8988T (cell line): ENCODE results near the gene NAA60.
"Not testable (repeated sequence)": the region's sequence is repeated elsewhere in the genome, so short reads cannot be mapped to it uniquely, and the experiment has no call there.

ENCODE experiments used
- DNase-seq: peaks from one replicate; pipeline ENCODE4 v3.0.0; 2011

The NAA60 gene

DNA sequence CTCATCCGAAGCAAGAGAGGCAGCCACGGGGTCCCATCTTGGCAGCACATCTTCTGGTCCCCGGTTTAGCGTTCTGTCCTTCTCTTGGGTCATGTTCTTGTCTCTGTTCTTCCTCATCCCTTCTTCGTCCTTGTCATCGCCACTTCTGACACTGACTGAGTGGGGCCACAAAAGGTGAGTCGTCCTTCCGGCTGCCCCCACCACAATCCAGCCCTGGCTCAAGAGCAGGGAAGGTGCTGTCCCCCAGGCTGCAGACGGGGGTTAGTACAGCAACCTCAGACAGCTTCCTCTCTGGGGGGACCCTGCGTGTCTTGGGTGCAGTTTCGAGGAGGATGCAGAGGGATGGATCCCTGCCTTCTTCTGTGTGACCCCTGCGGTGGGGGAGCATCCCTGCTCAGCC, 21.8 kb downstream of the NAA60 start:
- no peak for DNase-seq

DNA sequence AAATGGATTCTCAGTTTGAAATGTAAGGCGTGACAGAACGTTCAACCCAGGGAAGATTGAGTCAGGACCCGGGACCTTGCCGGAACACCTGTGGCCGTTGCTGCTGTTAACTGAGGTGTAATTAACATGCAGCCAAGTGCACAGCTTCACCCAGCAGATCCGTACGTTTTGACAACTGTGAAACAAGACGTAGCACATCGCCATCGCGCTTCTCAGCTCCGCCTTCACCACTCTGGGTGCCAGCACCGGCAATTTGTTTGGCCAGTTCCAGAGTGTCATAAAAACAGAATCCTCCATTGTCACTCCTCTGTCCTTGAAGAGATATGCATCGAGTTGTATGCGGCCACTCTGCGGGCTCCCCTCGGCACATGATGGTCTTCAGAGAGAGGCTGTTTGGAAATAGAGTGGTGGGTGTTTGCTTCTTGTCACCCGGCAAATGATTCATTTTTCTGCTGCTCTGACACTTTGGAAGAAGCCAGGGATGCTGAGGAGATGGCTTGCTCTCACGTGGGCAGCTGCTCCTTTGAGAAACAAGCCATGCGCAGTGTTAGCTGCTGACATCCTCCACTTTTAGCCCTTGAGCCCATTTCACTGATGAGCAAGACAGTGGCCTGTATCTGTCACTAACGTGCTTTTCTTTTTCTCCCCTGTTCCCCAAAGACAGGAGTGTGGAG, 22.6 kb downstream of the NAA60 start:
- no peak for DNase-seq

DNA sequence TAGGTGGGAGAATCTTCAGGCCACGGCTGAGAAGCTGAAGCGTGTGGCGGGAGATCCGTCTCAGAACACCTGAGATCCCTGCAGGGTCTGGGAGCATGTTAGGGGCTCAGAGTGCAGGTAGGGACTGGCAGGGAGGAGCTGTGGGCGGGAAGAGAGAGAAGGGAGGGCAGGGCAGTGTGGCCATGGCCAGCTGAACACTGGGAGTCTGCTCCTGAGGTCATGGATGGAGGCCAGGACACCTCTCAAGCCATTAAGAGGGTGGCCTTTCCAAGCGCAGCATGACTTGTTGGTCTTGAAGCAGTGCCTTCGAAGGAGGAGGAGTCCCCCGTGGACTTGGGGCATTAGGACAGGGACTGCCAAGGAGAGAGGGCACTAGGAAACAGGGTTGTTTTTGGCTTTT, 23.7 kb downstream of the NAA60 start:
- no peak for DNase-seq

DNA sequence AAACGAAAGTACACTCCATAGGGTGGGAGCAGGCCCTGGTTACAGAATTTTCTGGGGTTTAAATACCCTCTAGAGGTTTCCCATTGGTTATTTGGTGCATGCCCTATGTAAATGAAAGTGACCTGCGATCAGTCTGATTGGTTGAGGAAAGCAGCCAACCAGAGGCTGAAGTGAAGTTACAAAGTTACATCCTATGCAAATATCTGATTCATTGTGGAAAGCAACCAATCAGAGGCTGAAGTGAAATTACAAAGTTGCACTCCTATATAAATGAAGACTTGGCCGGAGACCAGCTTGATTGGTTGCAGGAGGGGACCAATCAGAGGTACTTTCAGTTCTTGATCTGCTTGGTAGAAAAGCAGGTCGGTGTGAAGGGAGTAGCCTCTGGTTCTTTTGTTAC, 24.4 kb downstream of the NAA60 start:
- DNase-seq = no peak

DNA sequence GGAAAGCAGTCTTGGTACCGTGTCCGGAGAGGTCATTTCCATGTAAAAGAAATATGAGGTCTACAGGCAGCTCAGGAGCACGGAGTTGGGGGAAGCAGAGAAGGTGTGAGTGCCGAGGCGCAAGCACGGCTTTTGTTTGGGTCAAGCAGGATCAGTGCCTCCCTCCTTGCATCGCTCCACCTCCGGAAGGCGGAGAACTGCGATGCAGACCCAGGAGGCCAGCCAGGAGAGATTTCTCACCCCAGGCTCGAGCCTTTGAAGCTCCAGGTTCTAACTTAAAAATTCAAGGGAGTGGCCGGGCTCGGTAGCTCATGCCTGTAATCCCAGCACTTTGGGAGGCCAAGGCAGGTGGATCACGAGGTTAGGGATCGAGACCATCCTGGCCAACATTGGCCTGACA, 25.0 kb downstream of the NAA60 start:
- no peak for DNase-seq

DNA sequence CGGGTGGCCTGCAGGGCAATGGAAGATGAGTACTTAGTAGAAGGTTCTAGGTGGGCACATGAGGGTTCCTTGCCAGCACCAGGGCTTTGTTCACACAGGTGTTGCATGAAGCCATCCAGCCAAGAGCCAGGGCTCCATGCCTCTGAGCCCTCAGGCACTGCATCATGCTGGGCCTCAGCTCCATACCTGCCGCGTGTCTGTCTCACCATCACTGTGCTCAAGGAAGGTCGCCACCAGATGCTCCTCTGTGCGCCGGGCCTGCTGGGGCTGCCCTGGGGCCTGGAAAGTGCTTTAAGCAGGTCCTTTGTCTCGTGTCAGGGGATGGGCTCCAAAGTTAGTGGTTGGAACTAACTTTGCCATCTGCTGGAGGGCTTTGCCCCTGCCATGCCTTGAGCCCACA, 26.3 kb downstream of the NAA60 start:
- peak; percentile 1 for DNase-seq

DNA sequence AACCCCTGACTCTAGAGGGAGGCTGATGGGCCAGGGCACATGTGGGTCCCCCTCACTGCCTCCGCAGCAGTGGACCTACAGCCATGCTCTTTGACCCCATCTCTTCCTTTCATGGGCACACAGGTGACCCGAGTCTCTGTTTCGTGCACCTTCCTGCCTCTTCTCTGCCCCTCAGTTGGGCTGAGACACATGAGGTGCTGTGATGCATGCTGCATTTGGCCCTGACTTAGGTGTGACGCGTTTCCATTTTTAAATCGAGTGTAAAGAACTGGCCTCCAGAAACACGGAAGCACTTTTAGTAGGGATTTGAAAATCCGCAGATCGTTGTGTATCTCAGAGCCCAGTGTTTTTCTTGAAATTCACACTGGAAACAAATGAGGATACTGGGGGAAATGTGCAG, 27.2 kb downstream of the NAA60 start:
- DNase-seq = no peak

DNA sequence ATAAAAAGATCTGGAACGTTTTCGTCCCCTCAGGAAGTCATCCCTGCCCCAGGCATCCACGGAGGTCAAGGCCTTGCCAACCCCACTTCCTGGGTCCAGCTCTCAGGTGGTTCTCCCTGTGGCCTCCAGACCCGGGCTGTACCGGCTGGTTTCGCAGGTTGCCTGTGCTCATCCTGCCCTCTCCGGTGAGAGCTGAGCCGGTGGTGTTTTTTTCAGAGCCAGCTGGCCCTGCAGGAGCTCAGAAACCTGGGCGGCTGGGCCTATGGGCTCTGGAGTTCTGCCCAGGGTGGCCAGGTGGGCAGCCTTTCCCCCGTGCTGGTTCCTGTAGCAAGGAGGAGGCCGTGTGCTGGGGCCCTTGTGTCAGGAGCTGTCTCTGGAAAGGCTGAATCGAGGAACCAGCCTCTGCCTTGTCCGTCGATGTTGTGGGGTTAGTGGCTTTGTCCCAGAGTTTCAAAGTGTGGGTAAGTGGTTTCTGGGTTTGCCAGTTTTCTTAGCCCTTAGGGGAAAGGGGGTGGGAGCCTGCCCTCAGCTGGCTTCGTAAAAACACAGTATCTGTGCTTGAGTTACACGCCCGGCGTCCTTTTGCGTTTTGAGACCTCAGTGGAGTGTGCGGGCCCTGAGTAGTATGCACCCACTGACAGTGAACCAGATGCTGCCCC, 28.2 kb downstream of the NAA60 start:
- DNase-seq = no peak

DNA sequence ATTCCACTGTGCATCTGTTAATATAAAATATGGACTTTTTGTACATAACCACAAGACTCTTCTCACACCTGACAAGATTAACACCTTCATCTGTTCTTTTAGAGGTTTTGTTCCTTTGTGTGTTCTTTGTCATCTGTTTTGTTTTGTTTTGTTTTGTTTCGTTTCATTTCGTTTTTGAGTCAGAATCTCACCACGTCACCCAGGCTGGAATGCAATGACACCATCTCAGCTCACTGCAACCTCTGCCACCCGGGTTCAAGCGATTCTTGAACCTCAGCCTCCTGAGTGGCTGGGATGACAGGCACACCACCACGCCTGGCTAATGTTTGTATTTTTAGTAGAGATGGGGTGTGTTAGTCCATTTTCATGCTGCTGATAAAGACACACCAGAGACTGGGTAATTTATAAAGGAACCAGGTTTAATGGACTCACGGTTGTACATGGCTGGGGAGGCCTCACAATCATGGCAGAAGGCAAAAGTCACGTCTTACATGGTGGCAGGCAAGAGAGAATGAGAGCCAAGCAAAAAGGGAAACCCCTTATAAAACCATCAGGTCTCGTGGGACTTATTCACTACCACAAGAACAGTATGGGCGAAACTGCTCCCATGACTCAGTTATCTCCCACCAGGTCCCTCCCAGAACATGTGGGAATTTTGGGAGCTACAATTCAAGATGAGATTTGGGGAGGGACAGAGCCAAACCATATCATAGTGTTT, 29.6 kb downstream of the NAA60 start:
- DNase-seq = no peak

DNA sequence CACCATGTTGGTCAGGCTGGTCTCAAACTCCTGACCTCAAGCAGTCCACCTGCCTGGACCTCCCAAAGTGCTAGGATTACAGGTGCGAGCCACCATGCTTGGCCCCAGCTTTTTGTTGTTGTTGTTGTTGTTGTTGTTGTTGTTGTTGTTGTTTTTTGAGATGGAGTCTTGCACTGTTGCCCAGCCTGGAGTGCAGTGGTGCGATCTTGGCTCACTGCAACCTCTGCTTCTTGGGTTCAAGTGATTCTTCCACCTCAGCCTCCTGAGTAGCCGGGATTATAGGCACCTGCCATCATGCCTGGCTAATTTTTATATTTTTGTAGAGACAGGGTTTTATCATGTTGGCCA, 30.1 kb downstream of the NAA60 start:
- DNase-seq = not testable (repeated sequence)

DNA sequence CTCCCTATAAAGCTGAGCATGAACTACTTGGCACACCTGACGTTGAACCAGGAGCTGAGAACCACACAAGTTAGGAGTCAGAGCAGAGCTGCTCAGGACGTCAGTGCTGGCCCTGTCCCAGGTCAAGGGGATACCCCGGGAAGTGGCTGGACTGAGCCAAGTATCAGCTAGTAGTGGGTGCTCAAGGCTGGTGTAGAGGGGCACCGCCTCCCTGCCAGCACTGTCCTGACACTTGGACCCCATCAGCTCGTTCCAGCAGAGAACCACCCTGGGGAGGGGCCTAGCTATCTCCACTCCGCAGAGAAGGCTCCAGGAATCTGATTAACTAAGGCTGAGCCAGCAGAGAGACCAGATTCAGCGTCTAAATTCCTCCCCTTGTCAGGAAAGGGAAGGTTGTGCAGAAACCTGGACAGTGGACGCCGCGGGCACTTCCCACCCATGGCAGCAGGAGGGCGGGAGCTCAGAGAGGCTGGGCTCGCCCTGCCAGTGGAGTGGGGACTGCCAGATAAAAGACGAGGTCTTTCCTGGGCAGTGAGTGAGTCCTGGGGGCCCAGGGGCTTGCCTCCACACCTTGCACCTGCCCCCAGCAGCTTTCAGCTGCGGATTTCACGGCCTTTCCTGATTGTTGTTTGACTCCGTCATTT, 30.8 kb downstream of the NAA60 start:
- no peak for DNase-seq

DNA sequence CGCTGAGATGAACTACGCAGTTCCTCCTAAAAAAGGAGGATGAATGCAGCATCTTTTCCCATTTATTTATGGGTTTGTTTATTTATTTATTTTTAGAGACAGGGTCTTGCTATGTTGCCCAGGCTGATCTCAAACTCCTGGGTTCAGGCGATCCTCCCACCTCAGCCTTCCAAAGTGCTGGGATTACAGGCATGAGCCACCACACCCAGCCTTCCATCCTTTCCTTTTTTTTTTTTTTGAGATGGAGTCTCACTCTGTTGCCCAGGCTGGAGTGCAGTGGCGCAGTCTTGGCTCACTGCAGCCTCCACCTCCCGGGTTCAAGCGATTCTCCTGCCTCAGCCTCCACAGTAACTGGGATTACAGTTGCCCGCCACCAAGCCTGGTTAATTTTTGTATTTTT, 31.4 kb downstream of the NAA60 start:
- DNase-seq = not testable (repeated sequence)

DNA sequence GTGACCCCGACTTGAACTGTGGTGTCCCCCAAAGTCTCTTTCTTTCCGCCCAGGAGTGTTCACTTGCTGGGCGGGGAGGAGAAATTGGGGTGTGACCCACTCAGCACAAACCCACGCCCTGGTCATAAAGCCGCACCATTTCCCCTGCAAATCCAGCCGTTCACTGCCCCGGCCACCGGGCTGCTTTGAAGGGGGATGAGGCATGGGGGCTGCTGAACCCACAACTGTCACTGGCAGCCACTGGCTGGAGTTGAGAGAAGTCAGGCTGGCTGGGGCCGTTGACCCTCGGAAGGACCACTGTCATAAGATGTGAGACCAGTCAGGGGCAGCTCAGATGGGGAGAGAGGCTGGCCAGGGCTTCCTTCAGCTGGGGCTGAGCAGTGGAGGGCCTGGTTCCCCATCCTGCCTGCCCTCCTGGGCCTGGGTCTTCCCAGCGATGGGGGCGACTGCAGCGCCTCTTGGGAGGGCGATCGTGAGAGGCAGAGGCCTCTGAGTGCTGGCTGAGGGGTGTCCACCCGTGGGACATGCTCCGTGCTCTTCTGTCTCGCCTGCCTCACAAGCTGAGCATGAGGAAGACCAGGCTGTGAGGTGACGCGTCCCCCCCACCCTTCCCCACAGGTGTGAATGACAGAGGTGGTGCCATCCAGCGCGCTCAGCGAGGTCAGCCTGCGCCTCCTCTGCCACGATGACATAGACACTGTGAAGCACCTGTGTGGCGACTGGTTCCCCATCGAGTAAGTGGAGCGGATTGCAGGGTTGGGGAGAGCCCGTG, 32.3 kb downstream of the NAA60 start:
- DNase-seq = no peak

DNA sequence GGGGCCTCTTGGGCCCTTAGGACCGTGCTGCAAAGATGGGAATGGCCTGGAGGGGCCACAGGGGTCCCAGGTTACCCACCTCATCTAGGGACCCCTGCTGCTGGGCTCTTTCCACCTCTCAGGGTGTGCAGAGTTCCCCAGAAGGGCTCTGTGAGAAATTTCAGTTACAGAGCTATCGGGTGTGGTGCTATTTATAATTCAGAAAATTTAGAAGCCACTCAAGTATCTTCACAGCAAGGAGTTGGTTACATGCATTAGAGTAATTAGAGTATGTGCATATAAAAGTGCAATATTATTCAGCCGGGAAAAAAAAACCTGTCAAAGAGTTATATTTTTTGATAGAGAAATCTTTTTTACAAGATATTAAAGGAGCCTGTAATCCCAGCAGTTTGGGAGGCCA, 32.9 kb downstream of the NAA60 start:
- no peak for DNase-seq

DNA sequence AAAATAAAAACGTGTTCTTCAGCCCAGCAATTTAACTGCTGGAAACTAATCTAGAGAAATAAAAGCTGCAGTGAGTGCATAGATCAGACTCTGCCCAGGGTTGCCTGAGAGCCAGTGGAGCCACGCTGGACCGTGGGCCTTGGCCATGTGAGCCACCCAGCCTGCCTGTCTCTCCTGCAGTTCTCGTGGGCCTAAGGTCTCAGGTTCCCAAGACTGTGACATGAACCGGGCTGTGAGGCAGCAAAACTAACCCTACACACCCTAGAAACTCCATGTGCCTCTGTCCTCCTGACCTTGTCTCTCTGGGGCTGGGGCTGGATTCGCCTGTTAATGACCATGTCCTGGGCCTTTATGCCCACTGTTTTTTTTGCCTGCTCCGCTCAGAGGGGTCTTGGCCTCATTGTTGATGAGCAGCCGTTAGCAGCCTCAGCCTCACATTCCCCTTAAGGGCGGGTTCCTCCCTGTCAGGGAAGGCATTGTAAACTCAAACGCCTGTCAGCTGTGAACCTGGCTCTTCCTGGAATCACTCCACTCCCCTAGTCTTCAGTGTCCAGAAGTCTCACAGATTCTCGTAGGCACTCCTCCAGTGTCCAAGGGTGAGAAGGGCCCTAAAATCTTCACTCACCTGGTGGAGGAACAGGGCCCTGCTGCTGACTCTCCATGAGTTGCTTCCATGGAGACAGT, 34.9 kb downstream of the NAA60 start:
- DNase-seq = no peak

DNA sequence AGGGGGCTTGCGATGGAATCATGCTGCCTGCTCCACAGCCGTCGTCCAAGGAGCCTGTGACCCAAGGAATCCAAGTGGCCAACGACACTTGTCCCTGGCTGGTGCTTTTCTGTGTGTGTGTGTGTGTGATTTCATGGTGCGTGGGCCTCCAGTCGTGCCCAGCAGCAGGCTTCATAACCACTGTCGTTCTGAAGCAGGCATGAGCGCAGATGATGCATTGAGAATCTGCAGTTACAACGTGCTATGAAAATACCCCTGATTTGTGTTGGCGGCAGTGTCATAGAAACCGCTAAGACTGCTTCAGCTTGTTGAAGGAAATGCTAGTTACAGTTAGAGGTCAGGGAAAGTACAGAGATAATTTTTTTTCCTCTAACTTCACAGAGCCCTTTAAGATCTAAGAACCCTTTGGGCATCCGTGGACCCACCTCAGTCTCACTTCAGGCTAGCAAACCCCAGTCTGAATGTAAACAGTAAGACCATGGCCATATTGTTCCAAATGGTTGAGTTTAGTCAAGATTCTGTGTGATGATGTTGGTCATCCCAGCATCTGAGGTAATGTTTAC, 36.3 kb downstream of the NAA60 start:
- DNase-seq = no peak

DNA sequence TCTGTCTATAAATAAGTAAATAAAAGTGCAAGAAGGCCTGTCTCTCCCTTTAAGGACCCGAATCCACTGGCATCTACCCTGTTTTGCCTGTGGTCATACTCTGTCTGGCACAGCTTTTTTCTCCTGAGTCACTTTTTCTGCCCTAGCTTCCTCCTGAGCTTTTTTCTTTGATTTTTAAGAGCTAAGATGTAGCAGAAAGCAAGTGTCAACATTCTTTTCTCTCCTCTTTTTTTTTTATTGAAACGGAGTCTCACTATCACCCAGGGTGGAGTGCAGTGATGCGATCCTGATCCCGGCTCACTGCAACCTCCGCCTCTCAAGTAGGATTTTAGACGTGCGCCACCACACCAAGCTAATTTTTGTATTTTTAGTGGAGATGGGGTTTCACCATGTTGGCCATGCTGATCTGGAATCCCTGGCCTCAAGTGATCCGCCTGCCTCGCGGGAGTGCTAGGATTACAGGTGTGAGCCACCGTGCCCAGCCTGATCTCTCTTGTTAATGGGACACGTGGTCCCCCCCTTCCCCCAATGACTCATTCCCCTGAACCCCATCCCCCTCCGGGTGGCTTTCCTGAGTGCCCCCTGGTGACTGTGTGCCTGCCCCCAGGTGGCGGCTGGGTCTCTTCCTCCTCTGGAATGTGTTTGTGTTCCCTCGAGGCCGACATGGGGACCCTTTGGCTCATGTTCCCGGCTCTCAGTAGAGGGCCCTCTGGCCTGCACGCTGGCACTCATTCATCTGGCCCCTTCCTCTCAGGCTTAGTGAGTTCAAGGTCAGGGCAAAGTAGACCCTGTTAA, 37.6 kb downstream of the NAA60 start:
- DNase-seq = peak; percentile 19

DNA sequence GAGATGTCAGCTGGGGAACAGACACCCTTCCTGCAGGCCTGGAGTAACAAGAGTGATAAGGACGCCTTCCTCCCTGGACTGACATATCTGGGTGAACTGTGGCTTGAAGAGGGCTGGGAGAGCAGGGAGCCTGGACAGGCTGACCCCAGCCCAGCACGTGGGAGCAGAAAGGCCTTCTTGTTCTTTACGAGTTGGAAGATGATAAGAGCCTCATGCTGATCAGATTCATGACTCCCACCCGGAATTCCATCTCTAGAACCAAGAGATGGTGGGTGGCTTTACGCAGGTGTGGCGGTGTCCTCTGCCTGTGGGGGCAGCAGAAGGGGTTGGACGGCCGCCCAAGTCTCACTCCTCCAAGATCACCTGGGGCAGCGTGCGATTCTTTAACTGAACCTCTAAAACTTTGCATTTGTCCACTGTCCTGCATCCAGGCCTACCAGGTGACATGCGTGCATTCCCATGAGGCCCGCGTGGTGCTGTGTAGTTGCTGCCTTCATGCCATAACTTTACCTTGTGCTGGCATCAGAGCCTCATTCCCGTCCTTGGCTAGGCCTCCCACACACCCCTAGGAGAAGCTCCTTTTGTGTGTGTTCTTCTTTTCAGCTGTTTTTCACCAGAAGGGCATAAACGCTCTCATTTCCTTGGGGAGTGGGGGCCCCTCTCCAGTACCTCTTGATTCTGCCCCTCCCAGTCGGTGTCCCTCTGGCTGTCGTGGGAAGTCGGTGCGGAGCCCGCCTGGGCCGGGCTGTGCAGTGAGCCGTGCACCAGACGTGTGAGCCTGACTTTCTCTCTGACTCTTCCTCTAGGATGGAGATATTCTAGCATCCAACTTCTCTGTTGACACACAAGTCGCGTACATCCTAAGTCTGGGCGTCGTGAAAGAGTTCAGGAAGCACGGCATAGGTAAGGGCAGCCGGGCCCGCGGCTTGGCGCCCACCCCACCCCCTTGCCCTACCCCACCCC, 38.5 kb downstream of the NAA60 start:
- peak; percentile 13 for DNase-seq

DNA sequence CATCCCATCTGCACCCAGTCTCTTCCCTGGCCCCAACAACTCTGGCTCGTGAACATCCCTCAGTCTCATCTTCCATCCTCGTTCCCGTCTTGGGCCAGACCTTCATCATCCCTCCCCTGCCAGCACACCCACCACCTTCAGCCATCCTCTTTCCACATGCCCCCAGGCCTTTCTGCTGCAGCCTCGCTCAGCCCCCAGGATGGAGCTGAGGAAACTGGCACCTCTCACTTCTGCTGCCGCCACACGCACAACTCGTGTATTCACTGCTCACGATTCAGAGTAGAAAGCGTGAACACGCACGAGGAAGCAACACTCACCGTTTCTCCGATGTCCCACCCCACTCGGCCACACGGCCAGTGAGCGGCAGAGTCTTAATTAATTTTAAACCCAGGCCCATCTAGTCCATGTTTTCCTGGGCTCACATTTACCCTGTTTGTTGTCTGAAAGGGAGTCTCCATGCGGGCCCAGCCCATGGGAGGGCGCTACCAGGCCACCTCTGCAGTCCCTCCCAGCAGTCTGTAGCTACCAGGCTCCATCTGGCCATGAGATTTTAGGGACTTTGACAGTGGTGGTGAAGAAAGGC, 39.3 kb downstream of the NAA60 start:
- DNase-seq = peak; percentile 15
